ENCODE measurements around the gene CDCP1. TPM values are rescaled to one million over a fixed set of nuclear protein-coding genes. Genes with fewer than 3 reads are reported as not detected.

CDCP1 gene
- total RNA-seq, 4 donors from 2014 or later, result 1.8 to 14.2 (median 4.0) TPM

GRCh38 chr3:45084820-45085816, 61.1 kb downstream of the CDCP1 start:
- no peaks in the 10 kb centered on the region for H3K27me3 ChIP-seq
- intact Hi-C loops (cut with DNase I; ENCODE audit: low total_unique reads), result no loop called here
- H3K27ac ChIP-seq, result no peak overlapping the region
- H3K4me3 ChIP-seq, result no peak overlapping the region
- no peak for TF ChIP-seq POLR2A (IDR thresholded peaks at IDR 0.05)
- no peak for TF ChIP-seq CTCF (IDR thresholded peaks at IDR 0.05)
- H3K4me1 ChIP-seq, result peaks cover 0 to 3% of the 10 kb centered on the region in 2 donors
- no peaks in the 10 kb centered on the region for H3K36me3 ChIP-seq
- H3K9me3 ChIP-seq, result no peaks in the 10 kb centered on the region
- DNase-seq, result no peak

GRCh38 chr3:45084361-45084760, 61.8 kb downstream of the CDCP1 start:
- no peak for TF ChIP-seq POLR2A (IDR thresholded peaks at IDR 0.05)
- TF ChIP-seq CTCF (IDR thresholded peaks at IDR 0.05), result no peak
- Histone ChIP-seq H3K36me3 (no peaks in the 10 kb centered on the region), H3K9me3 (no peaks in the 10 kb centered on the region), H3K4me1 (peaks cover 0 to 3% of the 10 kb centered on the region in 2 donors), H3K27me3 (no peaks in the 10 kb centered on the region), H3K4me3 (no peak overlapping the region), H3K27ac (no peak overlapping the region)
- intact Hi-C loops (cut with DNase I; ENCODE audit: low total_unique reads), result no loop called here
- DNase-seq, result no peak

- no peaks in the 10 kb centered on the region for H3K9me3 ChIP-seq
- H3K4me3 ChIP-seq, result no peak overlapping the region
- no peak for DNase-seq
- no peak for TF ChIP-seq CTCF (IDR thresholded peaks at IDR 0.05)
- no peak for TF ChIP-seq POLR2A (IDR thresholded peaks at IDR 0.05)
- peaks cover 0 to 3% of the 10 kb centered on the region in 2 donors for H3K4me1 ChIP-seq
- H3K36me3 ChIP-seq, result no peaks in the 10 kb centered on the region
- H3K27me3 ChIP-seq, result no peaks in the 10 kb centered on the region
- no peak overlapping the region for H3K27ac ChIP-seq
- intact Hi-C loops (cut with DNase I; ENCODE audit: low total_unique reads), result no loop called here
These were observed 63.2 kb downstream of the CDCP1 start for GRCh38 chr3:45083023-45083422.

GRCh38 chr3:45082142-45082538, 64.0 kb downstream of the CDCP1 start:
- no peak for DNase-seq
- Histone ChIP-seq H3K4me1 (peaks cover 0 to 1% of the 10 kb centered on the region in 2 donors), H3K36me3 (no peaks in the 10 kb centered on the region), H3K4me3 (no peak overlapping the region), H3K27me3 (no peaks in the 10 kb centered on the region), H3K9me3 (no peaks in the 10 kb centered on the region), H3K27ac (no peak overlapping the region)
- TF ChIP-seq CTCF (IDR thresholded peaks at IDR 0.05), result no peak
- no peak for TF ChIP-seq POLR2A (IDR thresholded peaks at IDR 0.05)
- intact Hi-C loops (cut with DNase I; ENCODE audit: low total_unique reads), result no loop called here

GRCh38 chr3:45081506-45082141, 64.6 kb downstream of the CDCP1 start:
- H3K9me3 ChIP-seq, result no peaks in the 10 kb centered on the region
- intact Hi-C loops (cut with DNase I; ENCODE audit: low total_unique reads), result no loop called here
- TF ChIP-seq POLR2A (IDR thresholded peaks at IDR 0.05) (no peak), CTCF (IDR thresholded peaks at IDR 0.05) (no peak)
- no peaks in the 10 kb centered on the region for H3K4me1 ChIP-seq
- no peak for DNase-seq
- no peak overlapping the region for H3K4me3 ChIP-seq
- H3K36me3 ChIP-seq, result no peaks in the 10 kb centered on the region
- no peaks in the 10 kb centered on the region for H3K27me3 ChIP-seq
- no peak overlapping the region for H3K27ac ChIP-seq
